AG09319 (cell line): ENCODE data around the gene SCUBE1.

Source experiments
- DNase-seq: peaks from one replicate; pipeline ENCODE4 v3.0.0-alpha.2; 2010; ENCODE audit warnings: low read depth; ENCODE audit errors: extremely low read depth
- TF ChIP-seq, protein P1 (sequence below): IDR thresholded peaks from 2 replicates; pipeline ENCODE4 v1.5.1; 2011; ENCODE audit warnings: low read depth, mild to moderate bottlenecking, inconsistent platforms, low read length, moderate library complexity

SCUBE1 gene

DNA sequence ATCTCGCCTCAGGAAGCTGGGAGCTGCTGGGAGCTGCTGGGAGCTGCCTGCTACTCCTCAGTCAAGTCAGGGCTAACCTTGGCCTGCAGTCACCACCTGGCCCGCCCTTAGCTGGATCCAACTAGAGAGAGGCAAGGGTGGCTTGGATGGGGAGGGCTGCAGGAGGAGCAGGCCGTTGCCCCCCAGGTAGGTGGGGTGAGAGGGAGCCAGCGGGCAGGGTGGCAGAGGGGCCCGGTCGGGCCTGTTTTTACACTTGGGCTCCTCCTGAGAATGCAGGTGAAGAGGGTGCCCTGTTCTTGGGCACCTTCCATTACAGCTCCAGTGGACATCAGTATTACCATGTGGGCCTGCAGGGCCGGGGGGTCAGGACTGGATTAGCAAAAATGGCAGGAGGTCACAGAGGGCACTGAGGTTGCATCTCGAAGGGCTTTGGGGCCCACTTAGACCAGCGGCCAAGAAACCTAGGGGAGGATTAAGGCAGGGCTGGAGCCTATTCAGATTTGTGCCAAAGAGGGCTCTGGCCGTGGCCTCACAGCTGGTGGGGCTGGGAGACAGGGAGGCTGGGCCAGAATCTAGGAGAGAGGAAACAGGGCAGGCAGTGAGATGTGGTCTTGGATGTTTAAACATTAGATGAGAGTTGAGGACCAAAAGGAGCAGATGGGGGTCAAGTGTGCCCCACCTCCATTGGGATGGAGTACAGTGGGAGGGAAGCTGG lies 95.5 kb downstream of the SCUBE1 start:
- no peak for DNase-seq
- TF ChIP-seq, protein P1, sequence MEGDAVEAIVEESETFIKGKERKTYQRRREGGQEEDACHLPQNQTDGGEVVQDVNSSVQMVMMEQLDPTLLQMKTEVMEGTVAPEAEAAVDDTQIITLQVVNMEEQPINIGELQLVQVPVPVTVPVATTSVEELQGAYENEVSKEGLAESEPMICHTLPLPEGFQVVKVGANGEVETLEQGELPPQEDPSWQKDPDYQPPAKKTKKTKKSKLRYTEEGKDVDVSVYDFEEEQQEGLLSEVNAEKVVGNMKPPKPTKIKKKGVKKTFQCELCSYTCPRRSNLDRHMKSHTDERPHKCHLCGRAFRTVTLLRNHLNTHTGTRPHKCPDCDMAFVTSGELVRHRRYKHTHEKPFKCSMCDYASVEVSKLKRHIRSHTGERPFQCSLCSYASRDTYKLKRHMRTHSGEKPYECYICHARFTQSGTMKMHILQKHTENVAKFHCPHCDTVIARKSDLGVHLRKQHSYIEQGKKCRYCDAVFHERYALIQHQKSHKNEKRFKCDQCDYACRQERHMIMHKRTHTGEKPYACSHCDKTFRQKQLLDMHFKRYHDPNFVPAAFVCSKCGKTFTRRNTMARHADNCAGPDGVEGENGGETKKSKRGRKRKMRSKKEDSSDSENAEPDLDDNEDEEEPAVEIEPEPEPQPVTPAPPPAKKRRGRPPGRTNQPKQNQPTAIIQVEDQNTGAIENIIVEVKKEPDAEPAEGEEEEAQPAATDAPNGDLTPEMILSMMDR = no peak

DNA sequence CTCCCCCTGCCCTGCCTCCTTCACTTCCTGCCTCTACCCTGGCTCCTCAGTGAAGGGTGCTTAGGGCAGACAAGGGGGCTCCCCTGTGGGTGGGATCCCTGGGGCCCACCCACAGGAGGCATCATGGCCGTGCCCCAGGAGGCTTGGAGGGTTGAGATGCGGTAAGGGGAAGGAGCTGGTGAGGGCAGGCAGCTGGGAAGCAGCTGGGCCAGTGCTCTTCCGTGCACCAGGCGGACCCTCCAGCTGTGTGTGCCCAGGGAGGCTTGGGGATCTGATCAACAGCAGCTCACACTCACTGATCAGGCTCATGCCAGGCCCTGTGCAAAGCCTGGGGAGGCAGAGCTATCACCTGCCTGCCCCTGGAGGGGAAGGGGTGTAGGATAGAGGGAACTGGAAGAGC lies 97.0 kb downstream of the SCUBE1 start:
- no peak for DNase-seq
- TF ChIP-seq, protein P1 = no peak

DNA sequence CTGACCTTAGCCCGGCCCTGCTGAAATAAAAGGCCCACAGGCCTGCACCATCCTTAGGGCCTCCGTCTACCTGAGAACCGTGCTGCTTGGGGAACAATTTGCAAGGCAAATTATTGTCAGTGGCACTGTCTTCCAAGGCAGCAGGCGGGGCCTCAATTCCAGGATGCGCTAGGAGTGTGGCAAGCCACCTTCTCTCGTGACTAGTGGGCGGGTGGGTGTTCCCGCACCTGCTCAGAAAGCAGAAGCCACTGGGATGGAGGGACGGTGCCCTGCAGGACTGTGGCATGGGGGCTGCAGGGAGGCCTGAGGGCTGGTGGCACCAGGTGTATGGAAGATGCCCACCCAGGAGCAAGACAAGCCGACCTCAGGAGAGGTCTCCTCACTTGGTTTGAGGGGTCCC lies 97.5 kb downstream of the SCUBE1 start:
- TF ChIP-seq, protein P1 = no peak
- DNase-seq = no peak

DNA sequence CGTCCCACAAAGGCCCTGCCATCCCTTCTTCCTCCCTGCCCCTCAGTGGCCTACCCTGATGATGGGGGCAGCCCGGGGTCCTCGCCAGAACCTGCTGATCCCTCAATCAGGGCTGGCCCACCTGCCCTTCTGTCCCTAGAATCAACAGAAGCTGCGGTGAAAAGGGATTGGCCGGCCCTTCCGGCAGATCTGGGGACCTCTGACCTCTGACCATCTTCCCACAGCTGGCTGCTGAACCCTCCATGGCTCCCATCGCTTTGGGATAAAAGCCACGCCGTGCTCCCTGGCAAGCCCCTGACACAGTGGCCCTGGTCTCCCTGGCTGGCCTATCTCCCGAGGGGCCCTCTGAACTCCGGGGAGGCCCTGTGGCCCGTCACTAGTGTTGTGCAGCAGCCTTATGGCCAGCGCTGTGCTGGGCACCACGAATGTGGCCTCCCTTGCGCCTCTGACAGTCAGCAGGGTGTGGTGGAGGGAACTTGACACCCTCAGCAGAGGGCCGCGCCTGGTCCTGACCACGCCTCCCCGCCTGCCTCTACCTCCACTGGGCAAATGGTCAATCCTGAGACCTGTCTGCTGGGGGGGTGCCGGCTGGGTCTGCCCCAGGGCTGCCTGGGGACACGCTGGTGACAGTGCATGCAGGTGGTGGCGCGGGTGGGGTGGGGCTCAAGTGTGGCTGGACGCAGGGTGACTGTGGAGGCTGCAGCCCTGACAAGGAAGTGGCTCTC lies 98.2 kb downstream of the SCUBE1 start:
- DNase-seq = no peak
- TF ChIP-seq, protein P1 = no peak

DNA sequence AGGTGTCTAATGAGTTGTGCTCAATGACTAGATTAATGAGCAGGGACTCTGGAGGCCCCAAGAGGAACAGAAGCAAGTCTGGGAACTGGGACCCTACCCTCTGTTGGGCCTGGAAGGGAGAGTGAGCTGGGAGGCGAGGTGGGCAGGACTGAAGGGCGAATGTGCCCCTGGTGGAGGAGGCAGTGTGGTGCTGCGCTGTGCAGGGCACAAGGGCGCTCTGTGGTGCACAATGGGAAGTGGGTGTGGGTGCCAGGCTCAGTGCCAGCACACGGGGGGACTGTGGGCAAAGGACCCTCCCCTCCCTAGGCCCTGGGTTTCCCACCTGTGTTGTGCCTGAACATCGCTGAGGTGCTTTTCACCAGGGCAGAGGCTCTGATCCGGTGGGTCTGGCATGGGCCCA lies 98.8 kb downstream of the SCUBE1 start:
- no peak for DNase-seq
- TF ChIP-seq, protein P1 = no peak

DNA sequence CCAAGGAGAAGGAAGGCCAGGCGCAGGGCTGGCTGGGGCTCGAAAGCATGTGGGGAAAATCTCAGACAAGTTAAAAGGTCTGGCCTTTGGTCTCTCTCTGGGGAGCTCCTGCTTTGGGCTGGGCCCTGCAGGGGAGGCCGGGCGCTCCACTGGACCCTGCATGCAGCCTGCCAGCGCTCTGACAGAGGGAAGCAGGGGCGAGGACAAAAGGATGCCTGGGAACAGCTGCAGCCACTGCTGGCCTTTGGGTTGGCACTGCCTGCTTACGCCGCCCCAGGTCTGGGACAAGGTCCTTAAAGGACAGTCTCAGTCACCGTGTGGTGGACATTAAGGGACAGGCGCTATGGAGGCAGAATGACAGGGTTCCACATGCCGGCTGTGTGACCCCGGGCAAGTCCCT lies 99.8 kb downstream of the SCUBE1 start:
- DNase-seq = no peak
- TF ChIP-seq, protein P1 = no peak

DNA sequence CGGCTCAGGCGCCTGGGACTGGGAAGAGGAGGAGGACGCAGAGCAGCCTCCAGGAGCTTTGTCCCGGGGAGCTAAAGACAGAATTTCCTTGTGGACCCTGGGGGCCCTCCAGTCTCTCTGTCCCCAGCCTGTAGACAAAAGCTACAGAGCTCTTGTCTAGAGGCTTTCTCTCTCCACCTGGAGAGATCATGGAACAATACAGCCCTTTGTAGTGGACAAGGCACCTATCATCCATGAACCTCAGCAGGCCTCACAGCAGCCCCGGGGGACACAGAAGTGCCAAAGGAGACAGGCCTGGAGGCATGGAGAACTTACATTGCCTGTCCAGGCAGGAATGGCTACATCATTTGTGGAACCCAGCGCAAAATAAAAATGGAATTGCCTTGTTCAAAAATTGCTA lies 100.5 kb downstream of the SCUBE1 start:
- no peak for DNase-seq
- TF ChIP-seq, protein P1 = no peak
